ENCODE data around the gene AP5B1. TPM values are rescaled to one million over a fixed set of nuclear protein-coding genes. Genes with fewer than 3 reads are reported as not detected.
"Not testable (repeated sequence)": the region's sequence is repeated elsewhere in the genome, so short reads cannot be mapped to it uniquely, and the experiment has no call there.

AP5B1 gene
- polyA plus RNA-seq, 4 donors: 6.9 to 17.3 (median 9.1) TPM

- H3K4me1 ChIP-seq (ENCODE audit: control insufficient read depth in 3 of 3, insufficient read depth in 2 of 3, low read depth in 1 of 3, low read length in 2 of 3): no peaks in the 10 kb centered on the region
- no peak overlapping the region for H3K4me3 ChIP-seq (ENCODE audit: low read depth in 1 of 3, low read length in 3 of 3)
- peaks cover 0 to 10% (median 0%) of the 10 kb centered on the region in 3 donors for H3K36me3 ChIP-seq (ENCODE audit: control insufficient read depth in 3 of 3, insufficient read depth in 2 of 3, low read depth in 1 of 3, low read length in 3 of 3)
- WGBS, 3 donors: 84 to 86% (median 86%) methylated on average over 12 of the region's 12 CpGs
- no peak overlapping the region for H3K27ac ChIP-seq (ENCODE audit: low read depth in 1 of 3, low read length in 2 of 3)
- FAIRE-seq: no peak
- H3K9me3 ChIP-seq (ENCODE audit: control insufficient read depth in 2 of 2, insufficient read depth in 1 of 2, low read depth in 1 of 2, low read length in 1 of 2): no peaks in the 10 kb centered on the region
- DNase-seq: no peak
- no peaks in the 10 kb centered on the region for H3K27me3 ChIP-seq (ENCODE audit: control insufficient read depth in 3 of 3, insufficient read depth in 3 of 3, low read length in 3 of 3)
Observed at GRCh38 chr11:65770951-65771567, 9.7 kb downstream of the AP5B1 start.

GRCh38 chr11:65767806-65768205, 13.0 kb downstream of the AP5B1 start:
- FAIRE-seq; H3K27me3 ChIP-seq (ENCODE audit: control insufficient read depth in 3 of 3, insufficient read depth in 3 of 3, low read length in 3 of 3); DNase-seq; H3K9me3 ChIP-seq (ENCODE audit: control insufficient read depth in 2 of 2, insufficient read depth in 1 of 2, low read depth in 1 of 2, low read length in 1 of 2); H3K27ac ChIP-seq (ENCODE audit: low read depth in 1 of 3, low read length in 2 of 3); H3K36me3 ChIP-seq (ENCODE audit: control insufficient read depth in 3 of 3, insufficient read depth in 2 of 3, low read depth in 1 of 3, low read length in 3 of 3); H3K4me3 ChIP-seq (ENCODE audit: low read depth in 1 of 3, low read length in 3 of 3): not testable (repeated sequence)
- WGBS, 3 donors: 53 to 77% (median 74%) methylated on average over 5 of the region's 5 CpGs
- H3K4me1 ChIP-seq (ENCODE audit: control insufficient read depth in 3 of 3, insufficient read depth in 2 of 3, low read depth in 1 of 3, low read length in 2 of 3): peaks cover 0 to 11% (median 0%) of the 10 kb centered on the region in 3 donors

- FAIRE-seq (no peak), DNase-seq (no peak)
- no peak overlapping the region for H3K4me3 ChIP-seq (ENCODE audit: low read depth in 1 of 3, low read length in 3 of 3)
- H3K9me3 ChIP-seq (ENCODE audit: control insufficient read depth in 2 of 2, insufficient read depth in 1 of 2, low read depth in 1 of 2, low read length in 1 of 2): no peaks in the 10 kb centered on the region
- WGBS, 3 donors: 78 to 85% (median 80%) methylated on average over 10 of the region's 10 CpGs
- H3K36me3 ChIP-seq (ENCODE audit: control insufficient read depth in 3 of 3, insufficient read depth in 2 of 3, low read depth in 1 of 3, low read length in 3 of 3): no peaks in the 10 kb centered on the region
- H3K4me1 ChIP-seq (ENCODE audit: control insufficient read depth in 3 of 3, insufficient read depth in 2 of 3, low read depth in 1 of 3, low read length in 2 of 3): peaks cover 0 to 11% (median 0%) of the 10 kb centered on the region in 3 donors
- H3K27ac ChIP-seq (ENCODE audit: low read depth in 1 of 3, low read length in 2 of 3): no peak overlapping the region
- H3K27me3 ChIP-seq (ENCODE audit: control insufficient read depth in 3 of 3, insufficient read depth in 3 of 3, low read length in 3 of 3): no peaks in the 10 kb centered on the region
Observed at GRCh38 chr11:65767406-65767805, 13.4 kb downstream of the AP5B1 start.

DNA sequence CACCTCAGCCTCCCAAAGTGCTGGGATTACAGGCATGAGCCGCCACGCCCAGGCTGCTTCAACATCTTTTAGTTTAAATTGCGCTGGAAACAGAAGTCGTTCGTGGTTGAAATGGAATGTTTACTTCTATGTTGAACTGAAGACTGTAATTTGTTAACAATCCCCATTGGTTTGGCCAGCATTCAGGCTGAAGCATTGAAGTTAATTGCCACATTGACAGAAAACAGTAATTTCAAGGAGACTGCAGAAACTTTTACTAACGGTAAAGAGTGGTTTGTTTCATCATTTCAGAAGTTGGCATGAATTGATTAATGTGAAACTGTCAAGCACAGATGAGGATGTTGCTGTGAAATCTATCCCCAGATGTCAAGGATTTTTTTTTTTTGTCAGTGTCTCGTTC, 14.2 kb downstream of the AP5B1 start:
- no peaks in the 10 kb centered on the region for H3K36me3 ChIP-seq (ENCODE audit: control insufficient read depth in 3 of 3, insufficient read depth in 2 of 3, low read depth in 1 of 3, low read length in 3 of 3)
- 49 to 58% (median 58%) methylated on average over 7 of the region's 7 CpGs for WGBS, 3 donors
- no peak overlapping the region for H3K27ac ChIP-seq (ENCODE audit: low read depth in 1 of 3, low read length in 2 of 3)
- H3K27me3 ChIP-seq (ENCODE audit: control insufficient read depth in 3 of 3, insufficient read depth in 3 of 3, low read length in 3 of 3): no peaks in the 10 kb centered on the region
- peaks cover 0 to 11% (median 0%) of the 10 kb centered on the region in 3 donors for H3K4me1 ChIP-seq (ENCODE audit: control insufficient read depth in 3 of 3, insufficient read depth in 2 of 3, low read depth in 1 of 3, low read length in 2 of 3)
- H3K4me3 ChIP-seq (ENCODE audit: low read depth in 1 of 3, low read length in 3 of 3): no peak overlapping the region
- FAIRE-seq (no peak), DNase-seq (no peak)
- H3K9me3 ChIP-seq (ENCODE audit: control insufficient read depth in 2 of 2, insufficient read depth in 1 of 2, low read depth in 1 of 2, low read length in 1 of 2): no peaks in the 10 kb centered on the region

DNA sequence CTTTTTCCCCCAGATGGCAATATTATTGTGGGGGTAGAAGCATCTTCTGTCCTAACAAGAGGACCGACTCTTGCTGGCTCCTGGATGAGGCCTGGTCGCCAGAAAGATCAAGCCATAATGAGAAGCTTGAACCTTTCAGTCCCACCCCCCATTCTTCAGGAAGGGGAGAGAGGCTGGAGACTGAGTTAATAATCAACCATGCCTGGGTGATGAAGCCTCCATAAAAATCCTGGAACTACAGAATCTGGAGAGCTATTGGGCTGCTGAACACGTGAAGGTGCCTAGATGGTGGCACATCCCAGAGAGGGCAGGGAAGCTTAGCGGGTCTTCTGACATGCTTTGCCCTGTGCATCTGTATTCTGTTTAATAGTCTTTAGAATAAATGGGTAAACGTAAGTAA, 16.3 kb downstream of the AP5B1 start:
- Histone ChIP-seq H3K9me3 (ENCODE audit: control insufficient read depth in 2 of 2, insufficient read depth in 1 of 2, low read depth in 1 of 2, low read length in 1 of 2) (no peaks in the 10 kb centered on the region), H3K27me3 (ENCODE audit: control insufficient read depth in 3 of 3, insufficient read depth in 3 of 3, low read length in 3 of 3) (no peaks in the 10 kb centered on the region), H3K36me3 (ENCODE audit: control insufficient read depth in 3 of 3, insufficient read depth in 2 of 3, low read depth in 1 of 3, low read length in 3 of 3) (no peaks in the 10 kb centered on the region), H3K27ac (ENCODE audit: low read depth in 1 of 3, low read length in 2 of 3) (no peak overlapping the region), H3K4me1 (ENCODE audit: control insufficient read depth in 3 of 3, insufficient read depth in 2 of 3, low read depth in 1 of 3, low read length in 2 of 3) (peaks cover 0 to 11% (median 0%) of the 10 kb centered on the region in 3 donors), H3K4me3 (ENCODE audit: low read depth in 1 of 3, low read length in 3 of 3) (no peak overlapping the region)
- FAIRE-seq (no peak), DNase-seq (peak in 1 of 2 donors; percentile 68)
- 22 to 63% (median 40%) methylated on average over 5 of the region's 5 CpGs for WGBS, 3 donors

- H3K9me3 ChIP-seq (ENCODE audit: control insufficient read depth in 2 of 2, insufficient read depth in 1 of 2, low read depth in 1 of 2, low read length in 1 of 2); DNase-seq; H3K27me3 ChIP-seq (ENCODE audit: control insufficient read depth in 3 of 3, insufficient read depth in 3 of 3, low read length in 3 of 3); H3K4me3 ChIP-seq (ENCODE audit: low read depth in 1 of 3, low read length in 3 of 3); H3K36me3 ChIP-seq (ENCODE audit: control insufficient read depth in 3 of 3, insufficient read depth in 2 of 3, low read depth in 1 of 3, low read length in 3 of 3); H3K27ac ChIP-seq (ENCODE audit: low read depth in 1 of 3, low read length in 2 of 3); FAIRE-seq: not testable (repeated sequence)
- peaks cover 0 to 11% (median 0%) of the 10 kb centered on the region in 3 donors for H3K4me1 ChIP-seq (ENCODE audit: control insufficient read depth in 3 of 3, insufficient read depth in 2 of 3, low read depth in 1 of 3, low read length in 2 of 3)
- 87 to 97% (median 94%) methylated on average over 19 to 22 of the region's 29 CpGs for WGBS, 3 donors
Observed at GRCh38 chr11:65762816-65763215, 18.0 kb downstream of the AP5B1 start.

GRCh38 chr11:65762169-65762568, 18.6 kb downstream of the AP5B1 start:
- WGBS, 3 donors: 34 to 68% (median 54%) methylated on average over 4 to 5 of the region's 5 CpGs
- not testable (repeated sequence) for DNase-seq

DNA sequence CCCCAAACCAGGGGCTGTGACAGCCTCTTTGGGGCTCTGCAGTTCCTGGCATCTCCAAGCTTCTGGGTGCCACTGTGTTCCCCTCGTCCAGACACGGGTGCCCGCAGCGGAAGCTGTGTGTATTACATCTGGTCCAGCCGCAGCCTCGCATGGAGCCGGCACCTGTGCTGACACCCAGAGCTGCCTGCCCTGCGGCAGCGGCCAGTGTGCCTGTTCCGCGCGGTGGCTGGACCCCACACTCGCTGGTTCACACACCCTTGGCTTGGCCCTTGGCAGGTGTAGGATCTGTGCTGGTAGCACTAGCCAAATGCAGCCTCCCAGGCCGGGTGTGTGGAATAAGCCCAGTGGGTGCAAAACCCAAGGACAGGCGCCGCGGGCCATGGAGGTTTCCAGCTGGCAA, 35.7 kb downstream of the AP5B1 start:
- no peak overlapping the region for H3K27ac ChIP-seq (ENCODE audit: low read depth in 1 of 3, low read length in 2 of 3)
- no peaks in the 10 kb centered on the region for H3K9me3 ChIP-seq (ENCODE audit: control insufficient read depth in 2 of 2, insufficient read depth in 1 of 2, low read depth in 1 of 2, low read length in 1 of 2)
- H3K27me3 ChIP-seq (ENCODE audit: control insufficient read depth in 3 of 3, insufficient read depth in 3 of 3, low read length in 3 of 3): peaks cover 0 to 8% (median 4%) of the 10 kb centered on the region in 3 donors
- DNase-seq (no peak), FAIRE-seq (no peak)
- no peak overlapping the region for H3K4me3 ChIP-seq (ENCODE audit: low read depth in 1 of 3, low read length in 3 of 3)
- H3K4me1 ChIP-seq (ENCODE audit: control insufficient read depth in 3 of 3, insufficient read depth in 2 of 3, low read depth in 1 of 3, low read length in 2 of 3): no peaks in the 10 kb centered on the region
- H3K36me3 ChIP-seq (ENCODE audit: control insufficient read depth in 3 of 3, insufficient read depth in 2 of 3, low read depth in 1 of 3, low read length in 3 of 3): no peaks in the 10 kb centered on the region
- 90 to 92% (median 92%) methylated on average over 17 of the region's 17 CpGs for WGBS, 3 donors

More at GRCh38 chr11:65762169-65762568, 18.6 kb downstream of the AP5B1 start:
- not testable (repeated sequence) for H3K9me3 ChIP-seq (ENCODE audit: control insufficient read depth in 2 of 2, insufficient read depth in 1 of 2, low read depth in 1 of 2, low read length in 1 of 2); H3K27ac ChIP-seq (ENCODE audit: low read depth in 1 of 3, low read length in 2 of 3); FAIRE-seq; H3K27me3 ChIP-seq (ENCODE audit: control insufficient read depth in 3 of 3, insufficient read depth in 3 of 3, low read length in 3 of 3); H3K4me3 ChIP-seq (ENCODE audit: low read depth in 1 of 3, low read length in 3 of 3); H3K36me3 ChIP-seq (ENCODE audit: control insufficient read depth in 3 of 3, insufficient read depth in 2 of 3, low read depth in 1 of 3, low read length in 3 of 3)
- peaks cover 0 to 11% (median 0%) of the 10 kb centered on the region in 3 donors for H3K4me1 ChIP-seq (ENCODE audit: control insufficient read depth in 3 of 3, insufficient read depth in 2 of 3, low read depth in 1 of 3, low read length in 2 of 3)

DNA sequence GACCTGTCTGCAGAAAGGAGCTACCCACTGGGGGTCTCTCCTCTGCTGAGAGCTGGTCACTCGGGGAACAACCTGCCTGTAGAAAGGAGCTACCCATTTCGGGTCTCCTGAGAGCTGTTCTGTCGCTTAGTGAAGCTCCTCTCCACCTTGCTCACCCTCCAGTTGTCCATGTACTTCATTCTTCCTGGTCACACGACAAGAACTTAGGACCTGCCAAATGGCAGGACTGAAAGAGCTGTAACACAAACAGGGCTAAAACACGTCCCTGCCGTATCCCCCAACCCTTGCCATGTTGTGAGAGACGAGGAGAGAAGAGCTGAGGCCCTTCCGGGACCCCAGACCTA, 36.1 kb downstream of the AP5B1 start:
- FAIRE-seq (no peak), DNase-seq (no peak)
- no peaks in the 10 kb centered on the region for H3K4me1 ChIP-seq (ENCODE audit: control insufficient read depth in 3 of 3, insufficient read depth in 2 of 3, low read depth in 1 of 3, low read length in 2 of 3)
- peaks cover 0 to 8% (median 4%) of the 10 kb centered on the region in 3 donors for H3K27me3 ChIP-seq (ENCODE audit: control insufficient read depth in 3 of 3, insufficient read depth in 3 of 3, low read length in 3 of 3)
- H3K4me3 ChIP-seq (ENCODE audit: low read depth in 1 of 3, low read length in 3 of 3): no peak overlapping the region
- 78 to 85% (median 81%) methylated on average over 8 of the region's 8 CpGs for WGBS, 3 donors
- no peaks in the 10 kb centered on the region for H3K36me3 ChIP-seq (ENCODE audit: control insufficient read depth in 3 of 3, insufficient read depth in 2 of 3, low read depth in 1 of 3, low read length in 3 of 3)
- no peaks in the 10 kb centered on the region for H3K9me3 ChIP-seq (ENCODE audit: control insufficient read depth in 2 of 2, insufficient read depth in 1 of 2, low read depth in 1 of 2, low read length in 1 of 2)
- H3K27ac ChIP-seq (ENCODE audit: low read depth in 1 of 3, low read length in 2 of 3): no peak overlapping the region

Measured in small intestine (tissue), 7 donors.